Fibroblast of pulmonary artery (primary cell): Measurements from ENCODE around the gene CP.
"Not testable (repeated sequence)": the region's sequence is repeated elsewhere in the genome, so short reads cannot be mapped to it uniquely, and the experiment has no call there.

Experiments
- DNase-seq: peaks from one replicate; pipeline ENCODE4 v3.0.0-alpha.2; 2010; ENCODE audit warnings: low read depth
- H3K4me3 ChIP-seq: replicated peaks from 2 replicates; pipeline ENCODE4 v1.5.1; 2011; ENCODE audit warnings: low read depth, mild to moderate bottlenecking, control low read depth, low read length, moderate library complexity
- TF ChIP-seq, protein P1 (sequence below): IDR thresholded peaks from 2 replicates; pipeline ENCODE4 v1.5.1; 2011; ENCODE audit warnings: mild to moderate bottlenecking, control low read depth, low read length, inconsistent platforms; ENCODE audit errors: missing control alignments

Gene CP

DNA sequence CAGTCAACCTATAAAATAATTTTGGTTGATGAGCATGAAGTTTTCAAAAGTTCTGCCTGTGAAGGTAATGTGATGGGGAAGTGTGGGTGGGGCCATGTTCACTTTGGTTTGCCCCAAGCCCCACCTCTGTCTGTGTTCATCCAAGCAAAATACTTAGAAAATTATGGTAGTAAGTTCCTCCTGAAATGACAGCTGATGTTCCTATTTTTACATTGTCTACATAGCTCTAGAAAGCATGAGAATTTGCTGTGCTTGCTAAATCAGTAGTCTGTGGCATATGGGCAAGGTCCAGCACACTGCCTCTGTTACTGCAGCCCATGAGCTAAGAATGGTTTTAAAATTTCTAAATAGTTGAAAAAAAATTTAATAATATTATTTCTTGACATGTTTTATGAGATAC lies 21.9 kb upstream of the CP start:
- H3K4me3 ChIP-seq = no peak overlapping the region
- TF ChIP-seq, protein P1, sequence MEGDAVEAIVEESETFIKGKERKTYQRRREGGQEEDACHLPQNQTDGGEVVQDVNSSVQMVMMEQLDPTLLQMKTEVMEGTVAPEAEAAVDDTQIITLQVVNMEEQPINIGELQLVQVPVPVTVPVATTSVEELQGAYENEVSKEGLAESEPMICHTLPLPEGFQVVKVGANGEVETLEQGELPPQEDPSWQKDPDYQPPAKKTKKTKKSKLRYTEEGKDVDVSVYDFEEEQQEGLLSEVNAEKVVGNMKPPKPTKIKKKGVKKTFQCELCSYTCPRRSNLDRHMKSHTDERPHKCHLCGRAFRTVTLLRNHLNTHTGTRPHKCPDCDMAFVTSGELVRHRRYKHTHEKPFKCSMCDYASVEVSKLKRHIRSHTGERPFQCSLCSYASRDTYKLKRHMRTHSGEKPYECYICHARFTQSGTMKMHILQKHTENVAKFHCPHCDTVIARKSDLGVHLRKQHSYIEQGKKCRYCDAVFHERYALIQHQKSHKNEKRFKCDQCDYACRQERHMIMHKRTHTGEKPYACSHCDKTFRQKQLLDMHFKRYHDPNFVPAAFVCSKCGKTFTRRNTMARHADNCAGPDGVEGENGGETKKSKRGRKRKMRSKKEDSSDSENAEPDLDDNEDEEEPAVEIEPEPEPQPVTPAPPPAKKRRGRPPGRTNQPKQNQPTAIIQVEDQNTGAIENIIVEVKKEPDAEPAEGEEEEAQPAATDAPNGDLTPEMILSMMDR = no peak
- no peak for DNase-seq

DNA sequence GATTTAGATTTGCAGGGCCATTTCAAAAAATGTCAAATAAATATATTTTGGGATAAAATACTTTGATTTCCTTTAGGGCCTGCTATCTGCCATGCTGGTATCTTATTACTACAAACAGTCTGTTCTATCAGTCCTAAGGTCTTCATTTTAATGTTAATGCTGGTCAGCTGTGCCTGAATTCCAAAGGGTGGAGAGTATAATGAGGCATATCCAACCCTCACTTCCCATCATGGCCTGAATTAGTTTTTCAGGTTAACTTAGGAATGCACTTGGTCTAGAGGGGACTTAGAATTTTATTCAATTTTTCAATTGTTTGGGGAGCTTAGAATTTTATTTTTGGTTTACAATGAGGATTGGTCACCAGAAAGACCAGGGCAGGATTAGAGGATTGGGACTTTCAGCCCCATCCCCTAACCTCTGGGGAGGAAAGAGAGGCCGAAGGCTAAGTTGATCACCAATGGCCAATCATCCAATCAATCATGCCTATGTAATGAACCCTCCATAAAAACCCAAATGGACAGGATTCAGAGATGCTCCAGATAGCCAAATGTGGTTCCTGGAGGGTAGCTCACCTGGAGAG lies 17.8 kb upstream of the CP start:
- H3K4me3 ChIP-seq = no peak overlapping the region
- DNase-seq = no peak
- TF ChIP-seq, protein P1 = no peak

DNA sequence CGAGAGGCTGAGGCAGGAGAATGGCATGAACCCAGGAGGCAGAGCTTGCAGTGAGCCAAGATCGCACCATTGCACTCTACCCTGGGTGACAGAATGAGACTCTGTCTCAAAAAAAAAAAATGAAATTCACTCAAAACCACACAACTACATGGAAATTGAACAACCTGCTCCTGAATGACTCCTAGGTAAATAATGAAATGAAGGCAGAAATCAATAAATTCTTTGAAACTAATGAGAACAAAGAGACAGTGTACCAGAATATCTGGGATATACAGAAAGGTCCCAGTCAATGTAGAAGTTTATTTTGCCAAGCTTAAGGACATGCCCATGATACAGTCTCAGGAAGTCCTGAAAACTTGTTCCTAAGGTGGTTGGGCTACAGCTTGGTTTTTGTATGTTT lies 16.6 kb upstream of the CP start:
- DNase-seq, H3K4me3 ChIP-seq: not testable (repeated sequence)

DNA sequence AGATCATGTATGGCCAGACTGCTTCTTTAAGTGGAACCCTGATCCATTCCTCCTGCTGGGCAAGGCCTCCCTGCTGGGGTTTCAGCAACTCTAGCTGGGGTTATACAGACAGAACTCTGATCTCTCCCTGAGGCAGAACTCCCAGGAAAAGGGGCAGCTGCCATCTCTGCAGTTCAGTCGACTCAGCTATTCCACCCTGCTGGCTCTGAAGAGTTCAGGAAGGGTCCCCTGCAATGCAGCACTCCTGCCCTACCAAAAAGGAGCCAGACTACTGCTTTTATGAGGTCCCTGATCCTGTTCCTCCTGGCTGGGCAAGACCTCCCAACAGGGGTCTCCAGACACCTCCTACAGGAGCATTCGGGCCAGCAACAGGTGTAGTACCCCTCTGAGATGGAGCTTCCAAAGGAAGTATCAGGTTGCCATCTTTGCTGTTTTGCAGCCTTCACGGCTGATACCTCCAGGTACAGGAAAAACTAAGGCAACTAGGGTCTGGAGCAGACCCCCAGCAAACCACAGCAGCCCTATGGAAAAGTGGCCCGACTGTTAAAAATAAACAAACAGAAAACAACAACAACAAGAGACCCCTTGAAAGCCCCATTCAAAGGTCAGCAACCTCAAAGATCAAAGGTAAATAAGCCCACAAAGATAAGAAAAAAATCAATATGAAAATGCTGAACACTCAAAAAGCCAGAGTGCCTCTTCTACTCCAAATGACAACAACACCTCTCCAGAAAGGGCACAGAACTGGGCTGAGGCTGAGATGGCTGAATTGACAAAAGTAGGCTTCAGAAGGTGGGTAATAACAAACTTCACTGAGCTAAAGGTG lies 14.2 kb upstream of the CP start:
- no peak overlapping the region for H3K4me3 ChIP-seq
- TF ChIP-seq, protein P1 = no peak
- DNase-seq = no peak

DNA sequence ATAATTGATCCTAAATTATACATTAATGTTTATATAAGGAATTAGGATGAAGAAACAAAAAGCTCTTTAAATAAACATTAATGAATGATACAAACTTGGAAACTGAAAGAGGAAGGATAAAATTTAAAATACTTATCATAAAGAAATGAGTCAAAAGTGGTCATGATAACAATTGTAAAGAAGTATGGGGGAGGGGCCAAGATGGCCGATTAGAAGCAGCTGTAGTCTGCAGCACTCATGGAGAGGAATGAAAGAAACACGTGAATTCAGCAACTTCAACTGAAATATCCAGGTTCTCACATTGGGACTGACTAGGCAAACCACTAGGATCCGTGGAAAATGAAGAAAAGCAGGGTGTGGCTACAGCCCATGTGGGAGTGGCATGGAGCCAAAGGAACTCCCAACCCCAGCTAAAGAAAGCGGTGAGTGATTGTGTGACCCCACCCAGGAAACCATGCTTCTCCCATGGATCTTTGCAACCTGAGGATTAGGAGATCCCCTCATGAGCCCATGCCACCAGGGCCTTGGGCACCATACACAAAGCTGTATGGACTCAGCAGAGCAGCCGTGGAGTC lies 13.1 kb upstream of the CP start:
- DNase-seq = no peak
- TF ChIP-seq, protein P1 = no peak
- no peak overlapping the region for H3K4me3 ChIP-seq

DNA sequence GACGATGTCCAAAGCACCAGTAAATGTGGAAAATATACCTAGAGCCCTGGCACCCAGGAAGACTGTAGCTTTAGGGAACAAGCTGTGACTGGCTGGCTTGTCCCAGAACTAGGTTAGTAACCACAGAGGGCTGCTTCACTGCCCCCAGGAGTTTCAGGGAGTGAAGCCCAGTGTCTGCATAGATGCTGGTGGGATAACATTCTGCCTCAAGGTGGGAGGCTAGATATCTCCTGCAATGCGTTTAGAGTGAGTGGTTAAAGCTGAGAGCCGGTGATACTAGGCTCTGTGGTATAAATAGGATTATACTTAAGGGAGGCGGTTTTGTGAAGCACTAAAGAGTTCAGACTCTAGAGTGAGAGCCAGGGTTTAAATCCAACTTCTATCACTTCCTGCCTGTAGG lies 11.7 kb upstream of the CP start:
- no peak overlapping the region for H3K4me3 ChIP-seq
- no peak for DNase-seq
- TF ChIP-seq, protein P1 = no peak

DNA sequence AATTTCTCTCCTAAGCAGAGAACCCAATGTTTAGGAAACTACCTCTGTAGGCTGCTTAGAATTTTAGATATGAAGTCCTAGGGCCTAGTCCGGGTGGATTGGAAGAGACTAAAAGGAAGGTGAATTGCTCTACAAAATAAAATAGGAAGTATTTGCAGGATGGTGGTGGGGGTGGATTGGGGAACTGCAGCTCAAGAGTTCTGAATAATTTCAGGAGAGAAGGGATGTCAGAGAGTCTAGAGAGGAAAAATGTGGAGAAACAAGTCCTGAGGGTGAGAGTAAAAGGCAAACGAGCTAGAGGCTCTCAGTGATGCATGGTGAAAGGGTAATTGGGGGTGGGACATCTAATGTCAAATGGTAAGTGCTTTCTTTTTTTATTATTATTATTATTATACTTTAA lies 10.2 kb upstream of the CP start:
- no peak overlapping the region for H3K4me3 ChIP-seq
- DNase-seq = no peak
- TF ChIP-seq, protein P1 = no peak
